WTC11 (cell line): ENCODE results near the gene SH3BP2.

Experiments used
- ATF3 ChIP-seq: sonication (generic); formaldehyde crosslinking; conservative IDR thresholded peaks from 2 replicates; pipeline ENCODE4 v1.8.1; 2022; ENCODE audit warnings: mild to moderate bottlenecking, missing genetic modification reagents
- CTCF ChIP-seq: fragments of 200-600 bp; IDR thresholded peaks from 2 replicates; pipeline ENCODE4 v1.8.0; 2022; ENCODE audit warnings: antibody characterized with exemption
- E2F4 ChIP-seq: sonication (generic); formaldehyde crosslinking; IDR thresholded peaks from 2 replicates; pipeline ENCODE4 v1.8.1; 2022; ENCODE audit warnings: low read depth, mild to moderate bottlenecking, moderate library complexity, missing genetic modification reagents, borderline replicate concordance
- JAZF1 ChIP-seq: fragments of 250-450 bp; sonication (Bioruptor Pico); IDR thresholded peaks from 2 replicates; pipeline ENCODE4 v1.9.0; 2021; ENCODE audit warnings: moderate library complexity, mild to moderate bottlenecking, inconsistent platforms
- KAT7 ChIP-seq: sonication (generic); formaldehyde crosslinking; IDR thresholded peaks from 2 replicates; pipeline ENCODE4 v1.8.1; 2023; ENCODE audit warnings: missing genetic modification reagents, mild to moderate bottlenecking, borderline replicate concordance
- ZNF138 ChIP-seq: sonication (generic); formaldehyde crosslinking; conservative IDR thresholded peaks from 2 replicates; pipeline ENCODE4 v1.8.1; 2022; ENCODE audit warnings: mild to moderate bottlenecking, moderate library complexity, missing genetic modification reagents

GRCh38 chr4:2794486-2795299 lies 1.8 kb downstream of the SH3BP2 start:
- TF ChIP-seq JAZF1 (CRISPR knock-in tag) = no peak
- no peak for TF ChIP-seq ZNF138 (CRISPR knock-in tag)
- no peak for TF ChIP-seq CTCF
- no peak for TF ChIP-seq E2F4 (CRISPR knock-in tag)
- no peak for TF ChIP-seq KAT7 (CRISPR knock-in tag)
- TF ChIP-seq ATF3 (CRISPR knock-in tag) = no peak
